ENCODE data around the gene POR. TPM values are rescaled to one million over a fixed set of nuclear protein-coding genes. Genes with fewer than 3 reads are reported as not detected.
A peak's percentile ranks its signal among the peaks of the same experiment; 100 is the strongest.

POR gene
- total RNA-seq, 2 experiments from 2014 or later: 22.9 to 26.0 TPM

DNA sequence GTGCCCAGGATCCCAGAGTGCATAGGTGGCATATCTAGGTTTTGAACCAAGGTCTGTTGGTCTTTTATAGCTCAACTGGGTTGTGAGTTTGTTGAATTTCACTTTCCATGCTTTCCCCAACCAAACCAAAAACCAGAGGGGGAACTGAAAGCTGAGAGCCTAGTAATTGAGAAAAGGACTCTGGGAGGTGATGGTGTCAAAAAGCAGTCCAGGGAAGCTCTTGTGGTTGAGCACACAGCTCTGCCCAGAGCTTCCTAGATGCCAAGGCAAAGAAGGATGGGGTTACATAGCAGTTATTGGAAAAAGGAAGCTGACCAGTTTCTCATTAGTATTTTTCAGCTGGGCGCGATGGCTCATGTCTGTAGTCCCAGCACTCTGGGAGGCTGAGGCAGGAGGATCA, 9.9 kb downstream of the POR start:
- Mint-ChIP-seq H3K4me1 (ENCODE audit: low read depth) (peaks cover 30% of the 10 kb centered on the region), H3K27me3 (ENCODE audit: low read depth) (no peaks in the 10 kb centered on the region)
- intact Hi-C loops (cut with micrococcal nuclease): no loop called here

DNA sequence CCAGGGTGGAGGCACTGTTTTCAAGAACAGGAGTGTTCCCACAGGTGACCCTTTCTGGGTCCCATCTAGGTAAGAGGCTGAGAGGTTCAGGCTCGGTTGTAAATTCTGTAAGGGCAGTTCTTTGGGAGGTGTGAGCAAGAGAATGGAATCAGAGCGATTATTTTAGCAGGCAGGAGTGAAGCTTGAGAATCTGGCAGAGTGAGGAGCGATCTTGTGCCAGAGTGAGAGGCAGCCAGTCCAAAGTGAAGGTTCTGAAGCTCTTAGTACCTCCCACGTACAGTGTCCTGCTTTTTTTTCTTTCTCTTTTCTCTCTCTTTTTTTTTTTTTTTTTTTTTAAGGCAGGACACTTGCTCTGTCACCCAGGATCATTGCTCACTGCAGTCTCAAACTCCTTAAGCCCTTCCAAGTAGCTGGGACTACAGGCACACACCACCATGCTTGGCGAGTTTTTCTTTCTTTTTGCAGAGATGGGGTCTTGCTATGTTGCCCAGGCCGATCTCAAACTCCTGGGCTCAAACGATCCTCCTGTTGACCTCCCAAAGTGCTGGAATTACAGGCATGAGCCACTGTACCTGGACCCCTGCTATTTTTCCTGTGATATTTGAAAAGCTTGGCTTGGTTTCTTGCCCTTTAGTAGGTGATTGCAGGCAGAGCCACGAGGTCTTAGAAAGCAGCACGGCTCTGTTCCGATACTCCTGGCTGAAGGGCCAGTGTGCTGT, 10.9 kb downstream of the POR start:
- intact Hi-C loops (cut with micrococcal nuclease): no loop called here
- no peak for DNase-seq
- Mint-ChIP-seq H3K27me3 (ENCODE audit: low read depth) (no peaks in the 10 kb centered on the region), H3K4me1 (ENCODE audit: low read depth) (peaks cover 22% of the 10 kb centered on the region), H3K4me3 (no peak overlapping the region), H3K9me3 (no peaks in the 10 kb centered on the region), H3K36me3 (ENCODE audit: low read depth) (peaks cover 3% of the 10 kb centered on the region), H3K27ac (no peak overlapping the region)
- CTCF ChIA-PET: interaction anchor here (0.6 kb wide), 1 partner anchor 138 kb away, joined by 3 read pairs; no protein-coding TSS in a partner anchor

More for the DNA sequence above, 9.9 kb downstream of the POR start:
- Mint-ChIP-seq H3K4me3 (no peak overlapping the region), H3K27ac (no peak overlapping the region), H3K36me3 (ENCODE audit: low read depth) (peaks cover 3% of the 10 kb centered on the region), H3K9me3 (no peaks in the 10 kb centered on the region)
- CTCF ChIA-PET: interaction anchor here (0.6 kb wide), 1 partner anchor 137 kb away, joined by 3 read pairs; no protein-coding TSS in a partner anchor
- DNase-seq: no peak

DNA sequence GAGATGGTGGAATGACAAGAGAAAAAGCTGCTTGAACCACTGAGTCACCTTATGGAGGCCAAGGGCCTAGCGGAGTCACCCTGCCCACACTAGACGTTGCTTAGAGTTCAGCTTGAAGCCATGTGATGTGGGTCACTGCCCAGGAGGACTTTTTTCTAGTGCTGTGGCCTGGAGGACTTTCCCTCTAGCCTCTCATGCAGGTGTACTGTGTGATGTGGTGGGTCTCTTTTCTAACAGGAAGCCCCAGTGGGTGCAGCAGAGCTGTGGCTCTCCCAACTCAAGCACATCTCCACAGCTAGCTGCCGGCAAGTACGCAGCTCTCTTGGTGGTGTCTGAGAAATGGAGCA, 13.6 kb downstream of the POR start:
- intact Hi-C loops (cut with micrococcal nuclease): no loop called here
- Mint-ChIP-seq H3K27ac (no peak overlapping the region), H3K9me3 (no peaks in the 10 kb centered on the region), H3K36me3 (ENCODE audit: low read depth) (no peaks in the 10 kb centered on the region), H3K27me3 (ENCODE audit: low read depth) (no peaks in the 10 kb centered on the region), H3K4me3 (no peak overlapping the region), H3K4me1 (ENCODE audit: low read depth) (peaks cover 18% of the 10 kb centered on the region)
- DNase-seq: peak; percentile 31
- CTCF ChIA-PET: interaction anchor here (1.2 kb wide), 1 partner anchor 91 kb away, joined by 4 read pairs; no protein-coding TSS in a partner anchor

DNA sequence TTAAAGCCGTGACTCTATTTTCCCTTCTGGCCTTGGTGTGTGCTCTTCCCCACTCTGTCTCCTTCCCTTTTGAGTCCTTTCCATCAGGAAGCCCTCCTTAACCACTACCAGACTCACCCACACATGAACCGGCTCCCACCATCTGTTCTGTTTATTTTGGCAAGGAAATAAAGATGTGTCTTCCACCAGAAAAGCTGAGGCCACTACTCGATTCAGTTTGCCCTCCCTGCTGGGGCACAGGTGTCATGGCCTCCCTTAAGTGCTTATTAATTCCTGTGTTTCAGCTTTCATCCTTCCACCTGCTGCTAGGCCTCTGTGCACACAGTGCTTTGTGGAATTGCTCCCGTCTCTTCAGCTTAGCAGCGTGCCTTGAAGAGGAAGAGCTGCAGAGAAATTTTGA, 16.7 kb downstream of the POR start:
- DNase-seq: no peak
- H3K4me1 Mint-ChIP-seq (ENCODE audit: low read depth): peaks cover 11% of the 10 kb centered on the region
- H3K36me3 Mint-ChIP-seq (ENCODE audit: low read depth): no peaks in the 10 kb centered on the region
- H3K4me3 Mint-ChIP-seq: no peak overlapping the region
- H3K27me3 Mint-ChIP-seq (ENCODE audit: low read depth): no peaks in the 10 kb centered on the region
- intact Hi-C loops (cut with micrococcal nuclease): no loop called here
- CTCF ChIA-PET: interaction anchor here (0.6 to 0.7 kb wide), 3 partner anchors 30 to 299 kb away, joined by 3 to 4 read pairs (median 4); no protein-coding TSS in a partner anchor
- no peak overlapping the region for H3K27ac Mint-ChIP-seq
- H3K9me3 Mint-ChIP-seq: no peaks in the 10 kb centered on the region

DNA sequence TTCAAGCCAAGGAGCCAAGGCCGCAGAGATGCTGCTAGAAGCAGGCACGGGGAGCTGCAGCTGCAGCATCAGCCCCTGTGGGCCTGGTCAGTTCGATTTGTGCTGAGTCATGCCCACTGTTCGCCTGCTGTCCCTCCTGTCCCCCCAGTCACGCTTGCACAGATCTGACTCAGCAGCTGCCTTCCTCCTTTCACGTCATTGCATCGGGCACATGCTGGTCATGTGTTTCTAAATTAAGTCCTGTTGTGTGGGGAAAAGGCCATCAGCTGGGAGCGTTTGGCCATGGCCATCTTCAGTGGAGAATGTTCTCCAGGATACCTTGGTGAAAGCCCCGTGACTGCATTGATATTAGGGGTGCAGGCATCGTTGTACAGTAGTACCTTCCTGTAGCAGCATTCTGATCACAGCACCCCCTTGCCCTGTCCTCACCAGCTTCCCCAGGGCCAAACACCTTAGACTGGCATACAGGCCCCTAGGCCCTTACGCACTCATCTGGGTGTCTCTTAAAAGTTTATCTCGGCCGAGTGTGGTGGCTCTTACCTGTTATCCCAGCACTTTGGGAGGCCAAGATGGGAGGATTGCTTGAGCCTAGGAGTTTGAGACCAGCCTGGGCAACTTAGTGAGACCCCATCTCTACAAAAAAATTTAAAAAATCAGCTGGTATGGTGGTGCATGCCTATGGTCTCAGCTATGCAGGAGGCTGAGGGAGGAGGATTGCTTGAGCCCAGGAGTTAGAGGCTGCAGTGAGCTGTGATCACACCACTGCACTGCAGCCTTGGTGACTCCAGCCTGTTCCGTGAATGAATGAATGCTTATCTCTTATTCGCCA, 23.2 kb downstream of the POR start:
- CTCF ChIA-PET: no interaction called here
- intact Hi-C loops (cut with micrococcal nuclease): no loop called here
- H3K9me3 Mint-ChIP-seq: no peaks in the 10 kb centered on the region
- H3K27ac Mint-ChIP-seq: no peak overlapping the region
- no peaks in the 10 kb centered on the region for H3K36me3 Mint-ChIP-seq (ENCODE audit: low read depth)
- DNase-seq: no peak
- no peaks in the 10 kb centered on the region for H3K27me3 Mint-ChIP-seq (ENCODE audit: low read depth)
- no peak overlapping the region for H3K4me3 Mint-ChIP-seq
- H3K4me1 Mint-ChIP-seq (ENCODE audit: low read depth): no peaks in the 10 kb centered on the region

DNA sequence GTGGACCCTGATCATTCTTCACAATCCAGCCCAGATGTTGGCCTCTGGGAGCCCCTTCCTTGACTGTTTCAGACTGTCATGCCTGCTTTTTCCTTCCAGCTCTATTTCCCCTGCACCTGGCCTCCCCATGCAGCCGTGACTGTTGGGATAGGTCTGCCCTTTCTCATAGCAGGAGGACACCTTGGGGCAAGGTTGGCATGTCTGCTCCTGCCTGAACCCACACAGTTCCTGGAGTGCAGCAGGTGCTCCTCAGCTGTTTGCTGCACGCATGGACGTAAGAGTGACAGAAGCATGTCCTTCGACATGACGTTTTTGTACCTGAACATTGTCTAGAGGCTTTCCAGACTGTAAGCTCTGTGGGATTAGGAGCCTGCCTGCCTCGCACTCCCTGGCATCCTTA, 24.0 kb downstream of the POR start:
- Mint-ChIP-seq H3K36me3 (ENCODE audit: low read depth) (no peaks in the 10 kb centered on the region), H3K4me1 (ENCODE audit: low read depth) (peaks cover 3% of the 10 kb centered on the region), H3K9me3 (no peaks in the 10 kb centered on the region), H3K27me3 (ENCODE audit: low read depth) (no peaks in the 10 kb centered on the region), H3K4me3 (no peak overlapping the region), H3K27ac (no peak overlapping the region)
- CTCF ChIA-PET: no interaction called here
- intact Hi-C loops (cut with micrococcal nuclease): no loop called here
- no peak for DNase-seq

DNA sequence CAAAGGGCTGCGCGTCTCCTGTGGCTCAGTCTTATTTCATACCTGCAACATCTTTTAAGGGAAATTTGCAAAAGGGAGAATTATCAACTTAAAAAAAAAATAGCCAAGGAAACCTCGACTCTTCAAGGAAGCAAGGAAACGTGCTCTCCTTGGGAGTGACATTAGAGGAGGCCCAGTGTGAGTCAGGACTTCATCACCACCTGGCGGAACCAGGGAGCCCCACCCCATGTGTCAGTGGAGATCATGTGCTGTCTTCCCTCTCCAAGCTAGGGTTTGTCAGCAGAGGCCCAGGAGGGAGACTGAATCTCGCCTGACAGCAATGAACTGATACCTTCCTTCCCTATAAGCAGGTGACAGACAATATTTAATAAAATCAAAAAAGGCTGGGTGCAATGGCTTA, 28.9 kb downstream of the POR start:
- intact Hi-C loops (cut with micrococcal nuclease): no loop called here
- CTCF ChIA-PET: no interaction called here
- Mint-ChIP-seq H3K27me3 (ENCODE audit: low read depth) (no peaks in the 10 kb centered on the region), H3K4me1 (ENCODE audit: low read depth) (peaks cover 13% of the 10 kb centered on the region), H3K9me3 (no peaks in the 10 kb centered on the region), H3K27ac (no peak overlapping the region), H3K4me3 (no peak overlapping the region), H3K36me3 (ENCODE audit: low read depth) (no peaks in the 10 kb centered on the region)
- DNase-seq: peak; percentile 10

DNA sequence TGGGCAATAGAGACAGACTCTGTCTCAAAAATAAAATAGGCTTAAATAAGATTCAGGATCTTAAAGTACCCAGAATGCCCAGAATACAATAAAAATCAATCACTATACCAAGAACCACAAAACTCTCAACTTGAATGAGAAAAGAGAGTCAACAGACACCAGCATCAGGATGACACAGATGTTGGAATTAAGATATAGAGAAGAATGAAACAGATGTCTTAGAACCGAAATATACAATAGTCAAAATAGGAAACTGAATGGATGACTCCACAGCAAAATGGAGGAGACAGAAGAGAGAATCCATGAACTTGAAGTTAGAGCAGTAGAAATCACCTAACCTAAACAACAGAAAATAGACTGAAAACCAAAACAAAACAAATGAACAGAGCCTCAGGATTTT, 29.6 kb downstream of the POR start:
- H3K36me3 Mint-ChIP-seq (ENCODE audit: low read depth): no peaks in the 10 kb centered on the region
- no peak overlapping the region for H3K4me3 Mint-ChIP-seq
- CTCF ChIA-PET: no interaction called here
- no peaks in the 10 kb centered on the region for H3K9me3 Mint-ChIP-seq
- H3K27me3 Mint-ChIP-seq (ENCODE audit: low read depth): no peaks in the 10 kb centered on the region
- no peak for DNase-seq
- no peak overlapping the region for H3K27ac Mint-ChIP-seq
- intact Hi-C loops (cut with micrococcal nuclease): no loop called here
- H3K4me1 Mint-ChIP-seq (ENCODE audit: low read depth): peaks cover 13% of the 10 kb centered on the region

DNA sequence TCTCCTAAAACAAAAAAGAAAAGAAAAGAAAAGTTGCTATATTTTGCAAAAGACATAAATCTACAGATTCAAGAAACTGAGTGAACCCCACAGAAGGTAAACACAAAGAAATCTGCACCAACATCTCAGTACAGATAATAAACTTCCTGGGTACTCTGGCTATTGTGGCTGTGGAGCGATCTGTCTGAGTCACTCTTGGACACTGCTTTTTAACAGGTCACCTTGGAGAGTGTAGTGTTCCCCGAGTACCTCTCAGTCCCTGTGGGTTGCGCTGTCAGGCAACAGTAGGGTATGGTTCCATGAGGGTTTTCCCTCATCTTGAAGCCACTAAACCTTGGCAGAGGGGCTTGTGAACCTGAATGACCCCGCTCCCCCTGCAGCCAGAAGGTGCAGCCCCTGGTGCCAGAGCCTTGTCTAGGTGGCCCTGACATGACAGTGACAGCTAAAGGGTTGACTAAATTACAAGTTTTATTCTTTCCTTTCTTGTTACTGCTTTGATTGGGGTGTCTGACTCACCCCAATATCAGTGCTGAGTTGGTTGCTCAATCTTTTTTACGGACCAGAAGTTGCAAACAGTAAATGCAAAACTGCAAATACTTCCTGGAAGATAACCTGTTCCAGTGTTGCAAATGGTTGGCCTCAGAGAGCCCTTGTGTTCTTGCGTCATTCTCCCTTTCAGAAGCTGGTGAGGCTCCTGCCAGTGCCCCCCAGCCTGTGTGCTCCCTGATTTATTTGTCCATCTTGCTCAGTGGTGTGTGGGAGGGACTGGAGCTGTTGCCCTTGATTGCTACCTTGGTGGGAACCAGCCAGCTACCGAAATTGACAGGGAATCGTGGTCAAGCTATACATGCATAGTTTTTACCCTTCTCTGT, 30.6 kb downstream of the POR start:
- Mint-ChIP-seq H3K9me3 (no peaks in the 10 kb centered on the region), H3K27me3 (ENCODE audit: low read depth) (no peaks in the 10 kb centered on the region), H3K36me3 (ENCODE audit: low read depth) (no peaks in the 10 kb centered on the region), H3K27ac (no peak overlapping the region), H3K4me1 (ENCODE audit: low read depth) (peaks cover 13% of the 10 kb centered on the region), H3K4me3 (no peak overlapping the region)
- CTCF ChIA-PET: interaction anchor here (0.6 to 1.0 kb wide), 2 partner anchors 38 to 74 kb away, joined by 3 to 4 read pairs; no protein-coding TSS in a partner anchor
- DNase-seq: no peak
- intact Hi-C loops (cut with micrococcal nuclease): no loop called here

DNA sequence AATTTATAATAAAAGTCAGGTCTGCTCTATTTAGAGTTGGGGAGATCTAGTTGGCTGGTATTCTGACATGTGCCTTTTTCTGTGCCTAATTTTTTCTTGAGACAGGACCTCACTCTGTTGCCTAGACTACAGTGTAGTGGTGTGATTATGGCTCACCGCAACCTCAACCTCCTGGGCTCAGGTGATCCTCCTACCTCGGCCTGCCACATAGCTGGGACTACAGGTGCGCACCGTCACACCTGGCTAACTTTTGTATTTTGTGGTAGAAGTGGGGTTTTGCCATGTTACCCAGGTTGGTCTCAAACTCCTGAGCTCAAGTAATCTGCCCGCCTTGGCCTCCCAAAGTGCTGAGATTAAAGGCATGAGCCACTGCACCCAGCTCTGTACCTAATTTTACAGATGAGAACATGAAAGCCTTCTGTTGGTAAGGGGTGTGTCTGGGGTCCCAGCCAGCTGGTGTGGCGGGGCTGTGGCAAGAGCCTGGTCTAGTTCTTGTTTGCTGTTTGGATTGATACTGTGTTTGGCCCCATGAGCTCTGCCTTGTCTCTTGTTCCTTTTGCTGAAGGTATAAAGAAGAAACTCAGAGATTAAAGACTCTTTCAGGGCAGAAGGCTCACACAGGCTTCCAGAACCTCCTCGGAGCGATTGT, 31.4 kb downstream of the POR start:
- Mint-ChIP-seq H3K36me3 (ENCODE audit: low read depth) (no peaks in the 10 kb centered on the region), H3K27me3 (ENCODE audit: low read depth) (no peaks in the 10 kb centered on the region), H3K4me3 (no peak overlapping the region), H3K9me3 (no peaks in the 10 kb centered on the region), H3K4me1 (ENCODE audit: low read depth) (peaks cover 13% of the 10 kb centered on the region), H3K27ac (no peak overlapping the region)
- DNase-seq: no peak
- intact Hi-C loops (cut with micrococcal nuclease): no loop called here
- CTCF ChIA-PET: interaction anchor here (1.0 kb wide), 1 partner anchor 74 kb away, joined by 4 read pairs; no protein-coding TSS in a partner anchor

DNA sequence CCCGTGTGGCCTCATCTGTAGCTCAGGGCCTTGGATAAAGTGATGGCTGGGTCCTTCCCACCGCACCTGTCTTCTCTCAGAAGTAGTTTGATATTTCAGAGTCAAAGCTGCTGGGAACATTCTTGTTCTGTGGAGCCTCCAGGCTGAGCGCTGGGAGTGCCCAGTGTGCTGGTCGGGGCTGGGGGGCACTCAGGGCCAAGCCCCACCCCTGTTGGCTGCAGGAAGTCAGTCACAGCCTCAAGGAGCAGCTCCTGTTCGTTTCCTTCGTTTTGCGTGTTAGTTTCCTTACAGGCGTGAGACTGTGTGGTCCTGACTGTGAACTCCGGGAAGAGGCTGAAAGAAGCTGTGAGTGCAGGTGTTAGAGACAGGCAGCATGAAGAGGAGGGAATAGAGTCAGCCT, 33.2 kb downstream of the POR start:
- CTCF ChIA-PET: interaction anchor here (1.2 kb wide), 1 partner anchor 49 kb away, joined by 3 read pairs; no protein-coding TSS in a partner anchor
- no peak overlapping the region for H3K4me3 Mint-ChIP-seq

More for the DNA sequence above, 33.2 kb downstream of the POR start:
- intact Hi-C loops (cut with micrococcal nuclease): no loop called here
- Mint-ChIP-seq H3K27ac (no peak overlapping the region), H3K36me3 (ENCODE audit: low read depth) (no peaks in the 10 kb centered on the region), H3K4me1 (ENCODE audit: low read depth) (peaks cover 13% of the 10 kb centered on the region), H3K27me3 (ENCODE audit: low read depth) (no peaks in the 10 kb centered on the region), H3K9me3 (no peaks in the 10 kb centered on the region)
- DNase-seq: no peak
